Dendritic cell treated with granulocyte-macrophage colony-stimulating factor and Interleukin-4, amounts not matched to agents 40 ng/mL and 50 ng/mL, for 4 days (primary cell): ENCODE measurements around the gene ZNF283.
"Not testable (repeated sequence)": the region's sequence is repeated elsewhere in the genome, so short reads cannot be mapped to it uniquely, and the experiment has no call there.

Experiments
- H3K27ac Mint-ChIP-seq: one replicate; pipeline ENCODE4 v1.8.0; 2022; ENCODE audit warnings: mild to moderate bottlenecking, mixed read lengths
- H3K27me3 Mint-ChIP-seq: one replicate; pipeline ENCODE4 v1.8.0; 2022; ENCODE audit warnings: mild to moderate bottlenecking, mixed read lengths
- H3K36me3 Mint-ChIP-seq: one replicate; pipeline ENCODE4 v1.8.0; 2022; ENCODE audit warnings: low read depth, mixed read lengths
- H3K4me1 Mint-ChIP-seq: one replicate; pipeline ENCODE4 v1.8.0; 2022; ENCODE audit warnings: low read depth, mixed read lengths
- H3K4me3 Mint-ChIP-seq: one replicate; pipeline ENCODE4 v1.8.0; 2022; ENCODE audit warnings: mild to moderate bottlenecking, moderate library complexity, mixed read lengths
- H3K9me3 Mint-ChIP-seq: one replicate; pipeline ENCODE4 v1.8.0; 2022; ENCODE audit warnings: mixed read lengths
- intact Hi-C: fragments of 100-400 bp; cut with micrococcal nuclease; formaldehyde crosslinking; loops from one replicate; pipeline ENCODE4 v1.15.0; 2022

Gene ZNF283

DNA sequence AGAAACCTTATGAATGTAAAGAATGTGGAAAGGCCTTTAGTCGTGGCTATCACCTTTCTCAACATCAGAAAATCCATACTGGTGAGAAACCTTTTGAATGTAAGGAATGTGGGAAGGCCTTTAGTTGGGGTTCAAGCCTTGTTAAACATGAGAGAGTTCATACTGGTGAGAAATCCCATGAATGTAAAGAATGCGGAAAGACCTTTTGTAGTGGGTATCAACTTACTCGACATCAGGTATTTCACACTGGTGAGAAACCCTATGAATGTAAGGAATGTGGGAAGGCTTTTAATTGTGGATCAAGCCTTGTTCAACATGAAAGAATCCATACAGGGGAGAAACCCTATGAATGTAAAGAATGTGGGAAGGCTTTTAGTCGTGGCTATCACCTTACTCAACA lies 20.8 kb downstream of the ZNF283 start:
- Mint-ChIP-seq H3K9me3 (peaks cover 56% of the 10 kb centered on the region), H3K36me3 (peaks cover 39% of the 10 kb centered on the region), H3K27me3 (no peaks in the 10 kb centered on the region), H3K4me3 (no peak overlapping the region), H3K27ac (no peak overlapping the region), H3K4me1 (no peaks in the 10 kb centered on the region)
- intact Hi-C loops: no loop called here

DNA sequence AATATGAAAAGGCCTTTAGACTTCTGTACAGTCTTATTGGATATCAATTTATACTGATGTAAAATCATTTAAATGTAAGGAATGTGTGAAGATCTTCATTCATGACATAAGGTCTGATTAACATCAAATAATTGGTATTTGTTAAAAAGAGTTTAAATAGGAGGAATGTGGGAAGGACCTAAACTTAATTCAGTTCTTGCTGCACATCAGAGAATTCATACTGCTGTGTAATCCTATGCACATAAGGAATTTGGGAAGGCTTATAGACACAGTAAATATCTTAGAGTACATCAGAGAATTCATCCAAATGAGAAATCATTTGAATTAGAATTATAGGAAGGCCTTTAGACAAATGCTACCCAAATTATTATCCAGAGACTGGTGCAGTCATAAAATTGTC lies 21.7 kb downstream of the ZNF283 start:
- no peaks in the 10 kb centered on the region for H3K27me3 Mint-ChIP-seq
- intact Hi-C loops: no loop called here
- H3K4me3 Mint-ChIP-seq: no peak overlapping the region
- peaks cover 64% of the 10 kb centered on the region for H3K9me3 Mint-ChIP-seq
- no peaks in the 10 kb centered on the region for H3K4me1 Mint-ChIP-seq
- peaks cover 33% of the 10 kb centered on the region for H3K36me3 Mint-ChIP-seq
- H3K27ac Mint-ChIP-seq: no peak overlapping the region

DNA sequence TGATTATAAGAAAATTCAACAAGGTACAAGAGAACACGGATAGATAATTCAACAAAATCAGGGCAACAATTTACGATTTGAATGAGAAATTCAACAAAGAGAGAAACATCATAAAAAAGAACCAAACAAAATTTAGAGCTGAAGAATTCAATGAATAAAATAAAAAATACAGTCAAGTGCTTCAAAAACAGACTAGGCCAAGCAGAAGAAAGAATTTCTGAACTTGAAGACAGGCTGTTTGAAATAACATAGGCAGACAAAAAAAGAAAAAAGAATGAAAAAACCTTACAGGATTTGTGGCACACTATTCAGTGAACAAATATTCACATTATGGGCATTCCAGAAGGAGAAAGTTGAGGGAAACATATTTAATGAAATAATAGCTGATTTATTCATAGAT lies 31.1 kb downstream of the ZNF283 start:
- no peak overlapping the region for H3K4me3 Mint-ChIP-seq
- H3K27ac Mint-ChIP-seq: no peak overlapping the region
- intact Hi-C loops: no loop called here
- H3K4me1 Mint-ChIP-seq: no peaks in the 10 kb centered on the region
- H3K27me3 Mint-ChIP-seq: no peaks in the 10 kb centered on the region
- no peaks in the 10 kb centered on the region for H3K36me3 Mint-ChIP-seq
- H3K9me3 Mint-ChIP-seq: peaks cover 90% of the 10 kb centered on the region

DNA sequence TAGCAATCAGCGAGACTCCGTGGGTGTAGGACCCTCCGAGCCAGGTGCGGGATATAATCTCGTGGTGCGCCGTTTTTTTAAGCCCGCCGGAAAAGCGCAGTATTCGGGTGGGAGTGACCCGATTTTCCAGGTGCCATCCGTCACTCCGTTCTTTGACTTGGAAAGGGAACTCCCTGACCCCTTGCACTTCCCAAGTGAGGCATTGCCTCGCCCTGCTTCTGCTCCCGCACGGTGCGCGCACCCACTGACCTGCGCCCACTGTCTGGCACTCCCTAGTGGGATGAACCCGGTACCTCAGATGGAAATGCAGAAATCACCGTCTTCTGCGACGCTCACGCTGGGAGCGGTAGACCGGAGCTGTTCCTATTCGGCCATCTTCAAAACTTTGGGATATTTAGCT lies 39.8 kb downstream of the ZNF283 start:
- H3K36me3 Mint-ChIP-seq, H3K4me3 Mint-ChIP-seq, H3K4me1 Mint-ChIP-seq, H3K27ac Mint-ChIP-seq, intact Hi-C loops, H3K27me3 Mint-ChIP-seq: not testable (repeated sequence)
- peaks cover 60% of the 10 kb centered on the region for H3K9me3 Mint-ChIP-seq

DNA sequence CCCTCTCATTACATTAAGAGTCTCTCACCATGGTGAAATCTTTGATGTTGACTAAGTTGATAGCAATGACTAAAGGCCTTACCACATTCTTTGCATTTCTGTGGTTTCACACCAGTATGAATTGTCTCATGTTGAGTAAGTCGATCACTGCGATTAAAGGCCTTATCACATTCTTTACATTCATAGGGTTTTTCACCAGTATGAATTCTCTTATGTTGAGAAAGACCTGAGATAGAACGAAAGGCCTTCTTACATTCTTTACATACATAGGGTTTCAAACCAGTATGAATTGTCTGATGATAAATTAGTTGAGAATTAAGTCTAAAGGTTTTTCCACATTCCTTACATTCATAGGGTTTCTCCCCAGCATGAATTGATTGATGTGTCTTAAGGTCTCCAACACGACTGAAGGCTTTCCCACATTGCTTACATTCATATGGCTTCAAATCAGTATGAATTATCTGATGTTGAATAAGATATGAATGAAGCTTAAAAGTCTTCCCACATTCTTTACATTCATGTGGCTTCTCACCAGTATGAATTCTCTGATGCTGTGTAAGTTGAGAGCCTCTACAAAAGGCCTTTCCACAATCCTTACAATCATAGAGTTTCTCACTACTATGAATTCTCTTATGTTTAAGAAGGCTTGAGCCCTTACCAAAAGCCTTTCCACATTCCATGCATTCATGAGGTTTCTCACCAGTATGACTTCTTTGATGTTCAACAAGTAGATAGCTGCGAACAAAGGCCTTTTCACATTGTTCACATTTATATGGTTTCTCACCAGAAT lies 45.6 kb downstream of the ZNF283 start:
- peaks cover 73% of the 10 kb centered on the region for H3K9me3 Mint-ChIP-seq
- H3K4me1 Mint-ChIP-seq: no peaks in the 10 kb centered on the region
- H3K36me3 Mint-ChIP-seq: peaks cover 5% of the 10 kb centered on the region
- no peak overlapping the region for H3K27ac Mint-ChIP-seq
- no peak overlapping the region for H3K4me3 Mint-ChIP-seq
- H3K27me3 Mint-ChIP-seq: no peaks in the 10 kb centered on the region
- intact Hi-C loops: no loop called here

DNA sequence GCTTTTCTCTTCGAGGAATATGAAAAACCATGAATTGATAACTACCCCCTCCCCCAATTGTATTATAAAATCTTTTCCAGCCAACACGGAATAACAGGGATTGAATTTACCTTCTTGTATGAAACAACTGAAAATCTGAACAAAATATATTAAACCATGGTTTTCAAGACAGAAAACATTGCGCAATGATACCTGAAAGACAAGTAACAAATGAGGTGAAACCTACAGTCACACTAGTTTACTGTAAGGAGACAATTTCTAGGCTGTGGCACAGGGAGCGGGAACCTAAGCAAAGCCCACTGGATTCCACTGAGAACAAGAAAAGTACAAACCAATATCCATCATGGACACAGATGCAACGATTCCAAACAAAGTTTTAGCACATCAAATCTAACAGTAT lies 53.4 kb downstream of the ZNF283 start:
- H3K27ac Mint-ChIP-seq: no peak overlapping the region
- no peak overlapping the region for H3K4me3 Mint-ChIP-seq
- peaks cover 2% of the 10 kb centered on the region for H3K36me3 Mint-ChIP-seq
- H3K9me3 Mint-ChIP-seq: peaks cover 85% of the 10 kb centered on the region
- H3K27me3 Mint-ChIP-seq: no peaks in the 10 kb centered on the region
- H3K4me1 Mint-ChIP-seq: no peaks in the 10 kb centered on the region
- intact Hi-C loops: no loop called here

DNA sequence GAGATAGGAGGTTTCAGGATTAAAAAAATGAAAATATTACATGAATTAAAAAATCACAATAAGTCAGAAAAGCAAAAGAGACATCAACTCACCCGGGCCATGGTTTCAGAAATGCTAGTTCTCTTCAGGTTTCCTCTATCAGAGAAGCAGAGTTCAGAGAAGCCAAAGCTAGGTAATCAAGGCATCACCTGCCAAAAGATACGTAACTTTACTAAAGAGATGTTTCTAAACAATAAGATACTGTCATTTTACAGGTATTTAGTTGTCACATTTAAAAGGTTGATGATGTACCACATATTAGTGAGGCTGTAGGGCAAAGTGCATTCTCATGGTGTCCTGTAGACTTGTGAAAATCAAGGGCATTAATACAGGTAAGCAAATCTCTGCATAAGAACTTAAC lies 56.7 kb downstream of the ZNF283 start, which contains the start of gene ZNF404:
Gene ZNF404 (minus strand): TSS at position 101 of the 400 bp plus-strand sequence.
- no peaks in the 10 kb centered on the region for H3K4me1 Mint-ChIP-seq
- H3K27me3 Mint-ChIP-seq: no peaks in the 10 kb centered on the region
- H3K27ac Mint-ChIP-seq: no peak within 1 kb of the TSS
- H3K4me3 Mint-ChIP-seq: no peak within 1 kb of the TSS
- intact Hi-C loops: no loop called here
- H3K36me3 Mint-ChIP-seq: no peaks in the 10 kb centered on the region
- H3K9me3 Mint-ChIP-seq: peaks cover 95% of the 10 kb centered on the region

DNA sequence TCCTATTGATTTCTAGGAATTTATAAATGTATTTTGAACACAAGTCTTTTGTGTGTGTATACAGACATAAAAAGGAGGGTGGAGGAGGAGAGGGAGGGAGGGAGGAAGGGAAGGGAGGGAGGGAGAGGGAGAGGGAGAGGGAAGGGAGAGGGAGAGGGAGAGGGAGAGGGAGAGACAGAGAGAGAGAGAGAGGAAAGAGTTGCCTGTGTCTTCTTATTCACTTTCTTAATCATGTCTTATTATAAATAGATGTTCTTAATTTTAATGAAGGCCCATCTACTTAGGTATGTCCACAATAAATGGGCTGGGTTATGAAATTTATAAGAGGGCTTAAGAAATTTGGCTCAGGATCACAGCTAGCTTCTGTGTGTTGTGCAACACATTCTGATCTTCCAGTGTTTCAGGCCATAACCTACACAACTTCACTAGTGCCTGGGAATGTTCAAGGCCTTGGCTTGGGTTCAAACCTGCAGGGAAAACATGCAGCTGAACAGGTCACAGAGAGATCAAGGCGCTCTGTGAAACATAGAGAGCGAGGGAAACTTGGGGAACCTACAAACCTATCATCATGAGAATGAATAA lies 68.7 kb downstream of the ZNF283 start:
- intact Hi-C loops: no loop called here
- Mint-ChIP-seq H3K36me3 (peaks cover 18% of the 10 kb centered on the region), H3K4me1 (no peaks in the 10 kb centered on the region), H3K27ac (no peak overlapping the region), H3K27me3 (no peaks in the 10 kb centered on the region), H3K4me3 (no peak overlapping the region), H3K9me3 (peaks cover 82% of the 10 kb centered on the region)
